Measurements from ENCODE around the gene TMEM165. TPM values are rescaled to one million over a fixed set of nuclear protein-coding genes. Genes with fewer than 3 reads are reported as not detected.

Gene TMEM165
- total and polyA plus RNA-seq, 9 of the 15 experiments (the other 6 are each of a cell fraction or from before 2014, with no cell fraction given), result 21.3 to 145 (median 96.8) TPM

- no peak for TF ChIP-seq CTCFL (IDR thresholded peaks at IDR 0.05; ENCODE audit: borderline replicate concordance, insufficient read depth, low read depth, low read length, poor library complexity, severe bottlenecking)
- peak; percentile 77 for TF ChIP-seq GMEB1 (CRISPR knock-in tag; IDR thresholded peaks at IDR 0.05)
- no peak for TF ChIP-seq ATF4 (CRISPR knock-in tag; IDR thresholded peaks at IDR 0.05)
- no peak for TF ChIP-seq ZNF282 (CRISPR knock-in tag; IDR thresholded peaks at IDR 0.05)
- no peak for TF ChIP-seq ZNF668 (CRISPR knock-in tag; IDR thresholded peaks at IDR 0.05)
- no peak for TF ChIP-seq GTF2B (IDR thresholded peaks at IDR 0.05; ENCODE audit: extremely low read depth, insufficient read length)
- TF ChIP-seq PRMT5 (CRISPR knock-in tag; IDR thresholded peaks at IDR 0.05), result no peak
- peak; percentile 78 for TF ChIP-seq MYNN (IDR thresholded peaks at IDR 0.05)
- no peak for TF ChIP-seq MYNN (CRISPR knock-in tag; IDR thresholded peaks at IDR 0.05)
- no peak for TF ChIP-seq NCOR1 (IDR thresholded peaks at IDR 0.05)
- TF ChIP-seq CREB3L1 (IDR thresholded peaks at IDR 0.05; ENCODE audit: borderline replicate concordance, low read depth), result peak; percentile 99
- no peak for TF ChIP-seq FUS (optimal IDR thresholded peaks at IDR 0.05; ENCODE audit: low read depth, low read length)
- TF ChIP-seq ZNF347 (CRISPR knock-in tag; IDR thresholded peaks at IDR 0.05; ENCODE audit: low read depth), result no peak
- no peak for TF ChIP-seq TCF7L2 (IDR thresholded peaks at IDR 0.05; ENCODE audit: low read depth, low read length)
- TF ChIP-seq ZBTB2 (IDR thresholded peaks at IDR 0.05), result peak; percentile 62
- no peak for TF ChIP-seq SAFB2 (IDR thresholded peaks at IDR 0.05; ENCODE audit: borderline replicate concordance, low read depth, low read length, severe bottlenecking)
- TF ChIP-seq SMARCA5 (IDR thresholded peaks at IDR 0.05), result no peak
- TF ChIP-seq CEBPB (tag; IDR thresholded peaks at IDR 0.05), result no peak
- no peak for TF ChIP-seq PTRF (tag; IDR thresholded peaks at IDR 0.05)
- no peak for TF ChIP-seq ZNF274 (IDR thresholded peaks at IDR 0.05; ENCODE audit: borderline replicate concordance, low read depth, low read length)
- TF ChIP-seq CBX5 (IDR thresholded peaks at IDR 0.05; ENCODE audit: borderline replicate concordance, low read depth), result no peak
These were observed at the start of gene TMEM165 (continued) for GRCh38 chr4:55395529-55396307.
